Measurements from ENCODE around the gene TNPO3. TPM values are rescaled to one million over a fixed set of nuclear protein-coding genes. Genes with fewer than 3 reads are reported as not detected.

The TNPO3 gene
- total and polyA plus RNA-seq, 2 donors: 17.2 to 30.7 TPM

- Histone ChIP-seq H3K36me3 (ENCODE audit: control insufficient read depth in 2 of 2, insufficient read depth in 2 of 2, low read length in 1 of 2) (peaks cover 30 to 66% of the 10 kb centered on the region in 2 donors), H3K27me3 (ENCODE audit: control insufficient read depth in 2 of 2, insufficient read depth in 1 of 2, low read length in 1 of 2) (no peaks in the 10 kb centered on the region), H3K27ac (ENCODE audit: low read depth in 1 of 2, low read length in 1 of 2) (no peak overlapping the region), H3K9me3 (ENCODE audit: control insufficient read depth in 2 of 2, insufficient read depth in 1 of 2, low read length in 1 of 2) (no peaks in the 10 kb centered on the region), H3K4me3 (ENCODE audit: low read length in 2 of 2) (no peak overlapping the region), H3K4me1 (ENCODE audit: control insufficient read depth in 2 of 2, insufficient read depth in 2 of 2, low read length in 2 of 2) (no peaks in the 10 kb centered on the region)
- DNase-seq (ENCODE audit: low read depth in 6 of 9, low spot score in 9 of 9): no peak
Observed at GRCh38 chr7:128962899-128963298, 92.0 kb downstream of the TNPO3 start.

GRCh38 chr7:128961030-128961659 is 93.8 kb downstream of the TNPO3 start:
- WGBS: 97% methylated on average over 8 of the region's 8 CpGs
- no peak overlapping the region for H3K27ac ChIP-seq (ENCODE audit: low read depth in 1 of 2, low read length in 1 of 2)
- H3K4me1 ChIP-seq (ENCODE audit: control insufficient read depth in 2 of 2, insufficient read depth in 2 of 2, low read length in 2 of 2): no peaks in the 10 kb centered on the region
- no peaks in the 10 kb centered on the region for H3K27me3 ChIP-seq (ENCODE audit: control insufficient read depth in 2 of 2, insufficient read depth in 1 of 2, low read length in 1 of 2)
- no peak overlapping the region for H3K4me3 ChIP-seq (ENCODE audit: low read length in 2 of 2)
- DNase-seq (ENCODE audit: low read depth in 6 of 9, low spot score in 9 of 9): no peak
- no peaks in the 10 kb centered on the region for H3K9me3 ChIP-seq (ENCODE audit: control insufficient read depth in 2 of 2, insufficient read depth in 1 of 2, low read length in 1 of 2)
- peaks cover 32 to 69% of the 10 kb centered on the region in 2 donors for H3K36me3 ChIP-seq (ENCODE audit: control insufficient read depth in 2 of 2, insufficient read depth in 2 of 2, low read length in 1 of 2)

- WGBS: 97% methylated on average over 4 of the region's 4 CpGs
- H3K36me3 ChIP-seq (ENCODE audit: control insufficient read depth in 2 of 2, insufficient read depth in 2 of 2, low read length in 1 of 2): peaks cover 43 to 73% of the 10 kb centered on the region in 2 donors
- no peaks in the 10 kb centered on the region for H3K4me1 ChIP-seq (ENCODE audit: control insufficient read depth in 2 of 2, insufficient read depth in 2 of 2, low read length in 2 of 2)
- no peak overlapping the region for H3K4me3 ChIP-seq (ENCODE audit: low read length in 2 of 2)
- DNase-seq (ENCODE audit: low read depth in 6 of 9, low spot score in 9 of 9): no peak
- no peaks in the 10 kb centered on the region for H3K9me3 ChIP-seq (ENCODE audit: control insufficient read depth in 2 of 2, insufficient read depth in 1 of 2, low read length in 1 of 2)
- H3K27me3 ChIP-seq (ENCODE audit: control insufficient read depth in 2 of 2, insufficient read depth in 1 of 2, low read length in 1 of 2): no peaks in the 10 kb centered on the region
- no peak overlapping the region for H3K27ac ChIP-seq (ENCODE audit: low read depth in 1 of 2, low read length in 1 of 2)
Observed at GRCh38 chr7:128959296-128959695, 95.6 kb downstream of the TNPO3 start.

GRCh38 chr7:128955981-128956380 is 98.9 kb downstream of the TNPO3 start:
- Histone ChIP-seq H3K36me3 (ENCODE audit: control insufficient read depth in 2 of 2, insufficient read depth in 2 of 2, low read length in 1 of 2) (peaks cover 53 to 82% of the 10 kb centered on the region in 2 donors), H3K4me3 (ENCODE audit: low read length in 2 of 2) (no peak overlapping the region), H3K27ac (ENCODE audit: low read depth in 1 of 2, low read length in 1 of 2) (no peak overlapping the region), H3K9me3 (ENCODE audit: control insufficient read depth in 2 of 2, insufficient read depth in 1 of 2, low read length in 1 of 2) (no peaks in the 10 kb centered on the region), H3K4me1 (ENCODE audit: control insufficient read depth in 2 of 2, insufficient read depth in 2 of 2, low read length in 2 of 2) (no peaks in the 10 kb centered on the region), H3K27me3 (ENCODE audit: control insufficient read depth in 2 of 2, insufficient read depth in 1 of 2, low read length in 1 of 2) (no peaks in the 10 kb centered on the region)
- no peak for DNase-seq (ENCODE audit: low read depth in 6 of 9, low spot score in 9 of 9)

GRCh38 chr7:128954830-128955802 is 99.8 kb downstream of the TNPO3 start:
- 83% methylated on average over 15 of the region's 15 CpGs for WGBS
- H3K27ac ChIP-seq (ENCODE audit: low read depth in 1 of 2, low read length in 1 of 2): no peak overlapping the region
- peaks cover 52 to 81% of the 10 kb centered on the region in 2 donors for H3K36me3 ChIP-seq (ENCODE audit: control insufficient read depth in 2 of 2, insufficient read depth in 2 of 2, low read length in 1 of 2)

GRCh38 chr7:128954150-128954549 is 100.8 kb downstream of the TNPO3 start:
- Histone ChIP-seq H3K9me3 (ENCODE audit: control insufficient read depth in 2 of 2, insufficient read depth in 1 of 2, low read length in 1 of 2) (no peaks in the 10 kb centered on the region), H3K4me1 (ENCODE audit: control insufficient read depth in 2 of 2, insufficient read depth in 2 of 2, low read length in 2 of 2) (no peaks in the 10 kb centered on the region), H3K4me3 (ENCODE audit: low read length in 2 of 2) (no peak overlapping the region), H3K27ac (ENCODE audit: low read depth in 1 of 2, low read length in 1 of 2) (no peak overlapping the region), H3K27me3 (ENCODE audit: control insufficient read depth in 2 of 2, insufficient read depth in 1 of 2, low read length in 1 of 2) (no peaks in the 10 kb centered on the region), H3K36me3 (ENCODE audit: control insufficient read depth in 2 of 2, insufficient read depth in 2 of 2, low read length in 1 of 2) (peaks cover 45 to 74% of the 10 kb centered on the region in 2 donors)
- WGBS: 95% methylated on average over 2 of the region's 2 CpGs
- no peak for DNase-seq (ENCODE audit: low read depth in 6 of 9, low spot score in 9 of 9)

More at GRCh38 chr7:128954830-128955802, 99.8 kb downstream of the TNPO3 start:
- no peaks in the 10 kb centered on the region for H3K9me3 ChIP-seq (ENCODE audit: control insufficient read depth in 2 of 2, insufficient read depth in 1 of 2, low read length in 1 of 2)
- no peaks in the 10 kb centered on the region for H3K4me1 ChIP-seq (ENCODE audit: control insufficient read depth in 2 of 2, insufficient read depth in 2 of 2, low read length in 2 of 2)
- H3K4me3 ChIP-seq (ENCODE audit: low read length in 2 of 2): no peak overlapping the region
- H3K27me3 ChIP-seq (ENCODE audit: control insufficient read depth in 2 of 2, insufficient read depth in 1 of 2, low read length in 1 of 2): no peaks in the 10 kb centered on the region
- no peak for DNase-seq (ENCODE audit: low read depth in 6 of 9, low spot score in 9 of 9)

- DNase-seq (ENCODE audit: low read depth in 6 of 9, low spot score in 9 of 9): no peak
- Histone ChIP-seq H3K9me3 (ENCODE audit: control insufficient read depth in 2 of 2, insufficient read depth in 1 of 2, low read length in 1 of 2) (no peaks in the 10 kb centered on the region), H3K4me3 (ENCODE audit: low read length in 2 of 2) (no peak overlapping the region), H3K27me3 (ENCODE audit: control insufficient read depth in 2 of 2, insufficient read depth in 1 of 2, low read length in 1 of 2) (no peaks in the 10 kb centered on the region), H3K27ac (ENCODE audit: low read depth in 1 of 2, low read length in 1 of 2) (no peak overlapping the region), H3K36me3 (ENCODE audit: control insufficient read depth in 2 of 2, insufficient read depth in 2 of 2, low read length in 1 of 2) (peaks cover 26 to 52% of the 10 kb centered on the region in 2 donors), H3K4me1 (ENCODE audit: control insufficient read depth in 2 of 2, insufficient read depth in 2 of 2, low read length in 2 of 2) (no peaks in the 10 kb centered on the region)
- 83% methylated on average over 5 of the region's 5 CpGs for WGBS
Observed at GRCh38 chr7:128951296-128951695, 103.6 kb downstream of the TNPO3 start.

GRCh38 chr7:128948976-128949760 is 105.7 kb downstream of the TNPO3 start:
- Histone ChIP-seq H3K27ac (ENCODE audit: low read depth in 1 of 2, low read length in 1 of 2) (no peak overlapping the region), H3K4me3 (ENCODE audit: low read length in 2 of 2) (no peak overlapping the region), H3K4me1 (ENCODE audit: control insufficient read depth in 2 of 2, insufficient read depth in 2 of 2, low read length in 2 of 2) (no peaks in the 10 kb centered on the region), H3K27me3 (ENCODE audit: control insufficient read depth in 2 of 2, insufficient read depth in 1 of 2, low read length in 1 of 2) (no peaks in the 10 kb centered on the region), H3K36me3 (ENCODE audit: control insufficient read depth in 2 of 2, insufficient read depth in 2 of 2, low read length in 1 of 2) (peaks cover 13 to 32% of the 10 kb centered on the region in 2 donors), H3K9me3 (ENCODE audit: control insufficient read depth in 2 of 2, insufficient read depth in 1 of 2, low read length in 1 of 2) (no peaks in the 10 kb centered on the region)
- 94% methylated on average over 4 of the region's 4 CpGs for WGBS
- no peak for DNase-seq (ENCODE audit: low read depth in 6 of 9, low spot score in 9 of 9)

Data from thymus (tissue), 11 donors.